K562 (cell line): Measurements from ENCODE around the gene XPA. TPM values are rescaled to one million over a fixed set of nuclear protein-coding genes. Genes with fewer than 3 reads are reported as not detected.
A peak's percentile ranks its signal among the peaks of the same experiment; 100 is the strongest.

Experiments used
- CC2D1A ChIP-seq: fragments of 450-650 bp; IDR thresholded peaks from 2 replicates; pipeline ENCODE4 v1.6.1; 2017; ENCODE audit warnings: mild to moderate bottlenecking
- CREM ChIP-seq: IDR thresholded peaks from 2 replicates; pipeline ENCODE4 v1.6.1; 2014; ENCODE audit warnings: antibody characterized with exemption, low read depth
- ESRRA ChIP-seq: fragments of 450-650 bp; IDR thresholded peaks from 2 replicates; pipeline ENCODE4 v1.6.1; 2014; ENCODE audit warnings: low read depth, mild to moderate bottlenecking, moderate library complexity, borderline replicate concordance
- GABPB2 ChIP-seq: fragments of 250-450 bp; sonication (Bioruptor Pico); conservative IDR thresholded peaks from 2 replicates; pipeline ENCODE4 v1.5.1; 2021; ENCODE audit warnings: mild to moderate bottlenecking
- HSF4 ChIP-seq: fragments of 250-450 bp; sonication (Bioruptor Pico); IDR thresholded peaks from 2 replicates; pipeline ENCODE4 v2.1.2; 2022; ENCODE audit warnings: mild to moderate bottlenecking, moderate library complexity, borderline replicate concordance
- MYC ChIP-seq, 2 experiments: fragments of 250-450 bp in 1 of 2; sonication (Bioruptor Pico) in 1 of 2; IDR thresholded peaks; 2 replicates each; pipeline versions ENCODE4 v1.5.1 to v1.6.1; 2012 to 2021; ENCODE audit warnings: low read depth in 2 of 2, borderline replicate concordance in 1 of 2, improper control_type of control experiment in 1 of 2, low read length in 1 of 2, mild to moderate bottlenecking in 1 of 2, moderate library complexity in 1 of 2
- NUFIP1 ChIP-seq: fragments of 450-650 bp; IDR thresholded peaks from 2 replicates; pipeline ENCODE4 v1.6.1; 2018; ENCODE audit not compliant: partially characterized antibody
- RAD21 ChIP-seq, 2 experiments: fragments of 250-450 bp in 1 of 2; fragments of 450-650 bp in 1 of 2; sonication (Bioruptor Pico) in 1 of 2; formaldehyde crosslinking in 1 of 2; IDR thresholded peaks in 1 of 2; conservative IDR thresholded peaks in 1 of 2; 2 replicates each; pipeline versions ENCODE4 v1.4.0 to v1.8.0; 2020 to 2022; ENCODE audit warnings: mild to moderate bottlenecking in 2 of 2, moderate library complexity in 1 of 2
- RBM34 ChIP-seq: fragments of 200-400 bp; formaldehyde crosslinking; IDR thresholded peaks from 2 replicates; pipeline ENCODE4 v1.6.1; 2018; ENCODE audit warnings: low read length, borderline replicate concordance; ENCODE audit not compliant: insufficient read depth
- RFX1 ChIP-seq: fragments of 450-650 bp; IDR thresholded peaks from 2 replicates; pipeline ENCODE4 v1.6.1; 2016; ENCODE audit warnings: mild to moderate bottlenecking, moderate library complexity
- SAFB ChIP-seq: fragments of 200-400 bp; formaldehyde crosslinking; IDR thresholded peaks from 2 replicates; pipeline ENCODE4 v1.6.1; 2017; ENCODE audit warnings: low read depth, low read length, borderline replicate concordance
- SMARCB1 ChIP-seq: IDR thresholded peaks from 2 replicates; pipeline ENCODE4 v1.6.1; 2011; ENCODE audit warnings: improper control_type of control experiment, low read depth; ENCODE audit not compliant: insufficient read length
- SMC3 ChIP-seq: conservative IDR thresholded peaks from 2 replicates; pipeline ENCODE4 v1.6.1; 2011; ENCODE audit warnings: low read depth, low read length, improper control_type of control experiment; ENCODE audit not compliant: insufficient read depth
- STAG1 ChIP-seq: sonication (generic); formaldehyde crosslinking; IDR thresholded peaks from 2 replicates; pipeline ENCODE4 v1.5.0; 2020; ENCODE audit warnings: missing genetic modification reagents, borderline replicate concordance
- ZNF24 ChIP-seq: fragments of 450-650 bp; IDR thresholded peaks from 2 replicates; pipeline ENCODE4 v1.6.1; 2016
- ZNF696 ChIP-seq: fragments of 250-450 bp; sonication (Bioruptor Pico); conservative IDR thresholded peaks from 2 replicates; pipeline ENCODE4 v1.4.0; 2020; ENCODE audit warnings: mild to moderate bottlenecking, moderate library complexity
- polyA plus RNA-seq, 8 experiments: library from polyadenylated mRNA; depleted of rRNA in 4 of 8; stranded (reverse) in 5 of 8; unstranded in 3 of 8; fragments of >200 nt; fragmentation: Nextera tagmentation in 2 of 8; fragmentation: Illumina TruSeq in 1 of 8; extraction: Ambion mirVana in 2 of 8; extraction: Trizol in 1 of 8; gene quantifications; 2 replicates each; pipeline versions ENCODE4 v1.2.1 to v1.2.3, GENCODE V29; 2011 to 2014; ENCODE audit warnings: inconsistent platforms in 1 of 8, missing spikeins in 1 of 8
- total RNA-seq, 7 experiments: library from RNA; depleted of rRNA in 6 of 7; stranded (reverse); fragments of >200 nt in 6 of 7; fragmentation: Illumina TruSeq in 2 of 7; extraction: Trizol in 2 of 7; gene quantifications; 2 replicates each; pipeline versions ENCODE4 v1.2.1 to v1.2.3, GENCODE V29; 2011 to 2021; ENCODE audit warnings: low replicate concordance in 1 of 7
- TF ChIP-seq, protein P1 (sequence below): fragments of 200-400 bp; formaldehyde crosslinking; IDR thresholded peaks from 2 replicates; pipeline ENCODE4 v1.6.1; 2017; ENCODE audit warnings: mild to moderate bottlenecking, low read depth, low read length, moderate library complexity
- TF ChIP-seq, protein P2 (sequence below): fragments of 450-650 bp; formaldehyde crosslinking; IDR thresholded peaks from 2 replicates; pipeline ENCODE4 v1.4.0; 2020; ENCODE audit warnings: mild to moderate bottlenecking, moderate library complexity
- TF ChIP-seq, protein P3 (sequence below), 2 experiments: fragments of 450-650 bp; IDR thresholded peaks; 2 replicates each; pipeline ENCODE4 v1.6.1; 2016
- TF ChIP-seq, protein P4 (sequence below): IDR thresholded peaks from 2 replicates; pipeline ENCODE4 v1.6.1; 2011; ENCODE audit not compliant: insufficient read length; ENCODE audit errors: extremely low read depth

XPA gene
- total and polyA plus RNA-seq, 9 of the 15 experiments (the other 6 are each of a cell fraction or from before 2014, with no cell fraction given), result 5.1 to 18.2 (median 14.1) TPM

DNA sequence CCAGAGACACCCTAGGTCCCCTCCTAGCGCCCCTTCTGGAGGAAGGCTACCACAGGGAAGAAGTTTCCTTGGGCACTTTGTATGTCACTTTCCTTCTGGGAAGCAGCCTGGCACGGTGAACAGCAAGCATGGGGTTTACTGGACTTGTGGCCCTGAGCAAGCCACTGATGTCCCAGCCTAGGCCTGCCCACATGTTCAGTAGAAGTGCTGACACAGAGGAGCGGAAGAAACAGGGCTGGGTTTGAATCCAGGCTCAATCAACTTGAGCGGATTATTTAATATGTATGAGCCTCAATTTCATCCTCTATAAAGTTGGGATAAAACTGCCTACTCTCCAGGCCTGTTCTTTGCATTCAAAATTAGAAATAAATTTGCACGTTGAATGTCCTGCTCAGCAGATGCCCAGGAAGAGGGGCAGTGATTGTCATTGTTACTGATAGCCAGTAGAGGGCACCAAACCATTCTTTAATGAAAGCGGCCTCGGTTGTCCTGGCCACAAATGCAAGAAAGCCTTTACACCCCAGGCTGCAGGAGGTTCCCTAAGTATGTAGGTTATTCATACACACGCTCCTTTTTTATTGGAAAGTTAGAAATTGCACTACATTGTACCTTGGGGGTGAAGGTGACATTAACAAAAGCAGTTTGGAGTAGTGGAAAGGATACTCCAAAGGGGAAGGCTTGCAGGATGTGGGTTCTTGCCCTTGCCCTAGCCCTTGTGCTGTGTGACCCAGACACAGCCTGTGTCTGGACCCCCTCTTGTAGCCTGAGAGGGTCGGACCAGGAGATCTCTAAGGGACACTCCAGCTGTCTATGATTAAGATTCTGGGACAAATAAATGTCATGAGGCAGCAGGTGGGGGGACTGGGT lies 13.4 kb upstream of the XPA start (continued):
- TF ChIP-seq NUFIP1, result no peak
- no peak for TF ChIP-seq SMARCB1
- TF ChIP-seq, protein P1, sequence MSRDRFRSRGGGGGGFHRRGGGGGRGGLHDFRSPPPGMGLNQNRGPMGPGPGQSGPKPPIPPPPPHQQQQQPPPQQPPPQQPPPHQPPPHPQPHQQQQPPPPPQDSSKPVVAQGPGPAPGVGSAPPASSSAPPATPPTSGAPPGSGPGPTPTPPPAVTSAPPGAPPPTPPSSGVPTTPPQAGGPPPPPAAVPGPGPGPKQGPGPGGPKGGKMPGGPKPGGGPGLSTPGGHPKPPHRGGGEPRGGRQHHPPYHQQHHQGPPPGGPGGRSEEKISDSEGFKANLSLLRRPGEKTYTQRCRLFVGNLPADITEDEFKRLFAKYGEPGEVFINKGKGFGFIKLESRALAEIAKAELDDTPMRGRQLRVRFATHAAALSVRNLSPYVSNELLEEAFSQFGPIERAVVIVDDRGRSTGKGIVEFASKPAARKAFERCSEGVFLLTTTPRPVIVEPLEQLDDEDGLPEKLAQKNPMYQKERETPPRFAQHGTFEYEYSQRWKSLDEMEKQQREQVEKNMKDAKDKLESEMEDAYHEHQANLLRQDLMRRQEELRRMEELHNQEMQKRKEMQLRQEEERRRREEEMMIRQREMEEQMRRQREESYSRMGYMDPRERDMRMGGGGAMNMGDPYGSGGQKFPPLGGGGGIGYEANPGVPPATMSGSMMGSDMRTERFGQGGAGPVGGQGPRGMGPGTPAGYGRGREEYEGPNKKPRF, result no peak
- no peak for TF ChIP-seq ZNF24
- peak; percentile 21; the same call in 1 of the 2 replicates for TF ChIP-seq STAG1 (CRISPR knock-in tag)
- no peak for TF ChIP-seq CC2D1A
- peak; percentile 31; the same call in 1 of the 2 replicates for TF ChIP-seq RFX1
- TF ChIP-seq RAD21 (CRISPR knock-in tag; conservative IDR thresholded peaks at IDR 0.05 in 1 of 2, IDR thresholded peaks at IDR 0.05 in 1 of 2), result peak; percentile 84 to 92
- peak; percentile 76 for TF ChIP-seq SMC3
- TF ChIP-seq, protein P2, sequence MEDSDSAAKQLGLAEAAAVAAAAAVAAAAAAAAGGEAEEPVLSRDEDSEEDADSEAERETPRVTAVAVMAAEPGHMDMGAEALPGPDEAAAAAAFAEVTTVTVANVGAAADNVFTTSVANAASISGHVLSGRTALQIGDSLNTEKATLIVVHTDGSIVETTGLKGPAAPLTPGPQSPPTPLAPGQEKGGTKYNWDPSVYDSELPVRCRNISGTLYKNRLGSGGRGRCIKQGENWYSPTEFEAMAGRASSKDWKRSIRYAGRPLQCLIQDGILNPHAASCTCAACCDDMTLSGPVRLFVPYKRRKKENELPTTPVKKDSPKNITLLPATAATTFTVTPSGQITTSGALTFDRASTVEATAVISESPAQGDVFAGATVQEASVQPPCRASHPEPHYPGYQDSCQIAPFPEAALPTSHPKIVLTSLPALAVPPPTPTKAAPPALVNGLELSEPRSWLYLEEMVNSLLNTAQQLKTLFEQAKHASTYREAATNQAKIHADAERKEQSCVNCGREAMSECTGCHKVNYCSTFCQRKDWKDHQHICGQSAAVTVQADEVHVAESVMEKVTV (CRISPR knock-in tag), result peak; percentile 74
- 0 out of 2 replicates have a peak, but pooled peaks have one; percentile 4 for TF ChIP-seq CREM
- no peak for TF ChIP-seq GABPB2 (CRISPR knock-in tag)
- TF ChIP-seq HSF4, result no peak
- TF ChIP-seq RBM34, result no peak
- TF ChIP-seq ESRRA, result peak; percentile 47; the same call in 1 of the 2 replicates
- TF ChIP-seq ZNF696 (CRISPR knock-in tag), result no peak
- TF ChIP-seq, protein P3, sequence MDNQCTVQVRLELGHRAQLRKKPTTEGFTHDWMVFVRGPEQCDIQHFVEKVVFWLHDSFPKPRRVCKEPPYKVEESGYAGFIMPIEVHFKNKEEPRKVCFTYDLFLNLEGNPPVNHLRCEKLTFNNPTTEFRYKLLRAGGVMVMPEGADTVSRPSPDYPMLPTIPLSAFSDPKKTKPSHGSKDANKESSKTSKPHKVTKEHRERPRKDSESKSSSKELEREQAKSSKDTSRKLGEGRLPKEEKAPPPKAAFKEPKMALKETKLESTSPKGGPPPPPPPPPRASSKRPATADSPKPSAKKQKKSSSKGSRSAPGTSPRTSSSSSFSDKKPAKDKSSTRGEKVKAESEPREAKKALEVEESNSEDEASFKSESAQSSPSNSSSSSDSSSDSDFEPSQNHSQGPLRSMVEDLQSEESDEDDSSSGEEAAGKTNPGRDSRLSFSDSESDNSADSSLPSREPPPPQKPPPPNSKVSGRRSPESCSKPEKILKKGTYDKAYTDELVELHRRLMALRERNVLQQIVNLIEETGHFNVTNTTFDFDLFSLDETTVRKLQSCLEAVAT (IDR thresholded peaks at IDR 0.05), result no peak
- TF ChIP-seq, protein P4, sequence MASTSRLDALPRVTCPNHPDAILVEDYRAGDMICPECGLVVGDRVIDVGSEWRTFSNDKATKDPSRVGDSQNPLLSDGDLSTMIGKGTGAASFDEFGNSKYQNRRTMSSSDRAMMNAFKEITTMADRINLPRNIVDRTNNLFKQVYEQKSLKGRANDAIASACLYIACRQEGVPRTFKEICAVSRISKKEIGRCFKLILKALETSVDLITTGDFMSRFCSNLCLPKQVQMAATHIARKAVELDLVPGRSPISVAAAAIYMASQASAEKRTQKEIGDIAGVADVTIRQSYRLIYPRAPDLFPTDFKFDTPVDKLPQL, result no peak
- no peak for TF ChIP-seq SAFB
- TF ChIP-seq MYC (IDR thresholded peaks at IDR 0.05; ENCODE audit: low read depth, low read length), result 0 out of 2 replicates have a peak, but pooled peaks have one; percentile 8
- TF ChIP-seq MYC (CRISPR knock-in tag; IDR thresholded peaks at IDR 0.05; ENCODE audit: borderline replicate concordance, low read depth), result no peak
